ENCODE data around the gene GPX2. TPM values are rescaled to one million over a fixed set of nuclear protein-coding genes. Genes with fewer than 3 reads are reported as not detected.

Gene GPX2
- total RNA-seq, 1 experiment from 2014 or later, result not detected

DNA sequence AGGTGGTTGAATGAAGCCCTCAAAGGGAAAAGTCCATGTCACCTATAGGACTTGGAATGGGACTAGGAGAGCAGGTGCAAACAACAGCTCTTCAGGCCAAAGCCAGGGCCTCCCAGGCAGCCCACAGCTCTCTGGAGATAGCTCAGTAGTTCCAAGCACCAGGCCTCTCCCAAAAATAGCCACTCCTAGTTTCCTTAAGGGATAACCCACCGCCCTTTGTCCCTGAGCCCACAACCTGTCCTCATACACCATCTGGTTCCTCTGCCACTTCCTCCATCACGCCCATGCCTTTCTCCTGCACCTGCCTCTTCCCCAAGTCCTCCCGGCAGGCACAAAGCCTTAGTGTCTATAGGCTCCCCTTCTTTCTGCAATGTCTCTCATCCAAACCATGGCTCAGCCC lies 27.5 kb upstream of the GPX2 start:
- Histone ChIP-seq H3K9me3 (replicated peaks) (no peaks in the 10 kb centered on the region), H3K4me1 (peaks cover 28% of the 10 kb centered on the region), H3K27me3 (no peaks in the 10 kb centered on the region), H3K4me3 (no peak overlapping the region), H3K27ac (no peak overlapping the region), H3K36me3 (no peaks in the 10 kb centered on the region)
- no peak for DNase-seq

DNA sequence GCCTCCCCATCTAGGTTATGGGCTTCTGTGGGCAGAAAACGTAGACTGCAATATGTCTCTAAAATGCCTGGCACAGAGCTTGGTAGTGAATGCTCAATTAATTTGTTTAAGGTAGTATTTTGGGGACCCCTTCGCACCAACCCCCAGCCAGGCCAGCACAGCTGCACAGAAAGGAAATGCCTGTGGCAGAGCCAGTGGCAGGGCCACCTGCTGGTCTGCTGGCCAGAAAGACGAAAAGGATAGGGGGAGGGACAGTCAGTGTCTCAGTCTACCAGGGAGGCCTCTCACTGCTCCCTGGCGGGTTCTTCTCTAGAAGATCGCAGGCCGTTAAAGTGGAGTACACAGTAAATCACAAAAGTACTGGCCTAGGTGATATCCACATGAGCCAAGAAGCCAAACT lies 26.1 kb upstream of the GPX2 start:
- Histone ChIP-seq H3K4me1 (peaks cover 28% of the 10 kb centered on the region), H3K36me3 (no peaks in the 10 kb centered on the region), H3K9me3 (replicated peaks) (no peaks in the 10 kb centered on the region), H3K27ac (peak overlapping the region; percentile 19), H3K27me3 (no peaks in the 10 kb centered on the region), H3K4me3 (no peak overlapping the region)
- DNase-seq, result peak; percentile 49 to 58

DNA sequence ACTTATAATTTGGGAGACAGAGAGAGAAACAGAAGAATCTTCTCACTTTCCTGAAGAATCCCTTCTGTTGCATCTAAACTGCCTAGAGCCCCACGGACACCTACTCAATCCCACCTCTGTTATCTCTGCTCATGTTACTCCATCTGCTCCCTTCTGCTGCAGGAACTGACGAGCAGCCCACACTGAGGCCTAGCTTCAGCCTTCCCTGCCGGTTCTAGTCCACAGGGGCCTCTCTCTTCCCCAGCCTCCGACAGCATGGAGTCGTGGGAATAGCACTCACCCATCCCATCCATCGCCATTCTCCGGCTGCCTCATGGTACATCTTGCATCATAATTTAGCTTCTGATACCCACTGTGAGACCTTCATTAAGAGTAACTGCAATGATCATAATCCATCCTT lies 25.6 kb upstream of the GPX2 start:
- Histone ChIP-seq H3K9me3 (replicated peaks) (no peaks in the 10 kb centered on the region), H3K4me3 (no peak overlapping the region), H3K27ac (peak overlapping the region; percentile 19), H3K36me3 (no peaks in the 10 kb centered on the region), H3K4me1 (peaks cover 28% of the 10 kb centered on the region), H3K27me3 (no peaks in the 10 kb centered on the region)
- no peak for DNase-seq

DNA sequence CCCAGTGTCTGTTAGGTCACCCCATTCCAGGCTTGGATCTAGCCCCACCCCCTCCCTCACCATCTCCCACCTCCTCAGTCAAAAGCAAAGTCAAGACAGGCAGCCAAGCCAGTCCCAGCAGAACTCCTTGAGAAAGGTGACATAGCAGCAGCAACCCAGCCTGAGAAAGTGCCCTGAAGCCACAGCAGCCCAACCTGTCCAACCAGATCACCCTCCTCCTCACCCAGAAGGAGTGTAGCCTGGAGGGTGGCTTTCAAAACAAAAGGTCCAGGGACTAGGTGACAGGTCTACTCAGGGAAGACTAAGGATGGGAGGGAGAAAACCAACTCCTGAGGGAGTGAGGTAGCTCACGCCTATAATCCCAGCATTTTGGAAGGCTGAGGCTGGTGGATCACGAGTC lies 24.4 kb upstream of the GPX2 start:
- Histone ChIP-seq H3K4me1 (peaks cover 28% of the 10 kb centered on the region), H3K9me3 (replicated peaks) (no peaks in the 10 kb centered on the region), H3K27me3 (no peaks in the 10 kb centered on the region), H3K27ac (no peak overlapping the region), H3K36me3 (no peaks in the 10 kb centered on the region), H3K4me3 (no peak overlapping the region)
- no peak for DNase-seq

DNA sequence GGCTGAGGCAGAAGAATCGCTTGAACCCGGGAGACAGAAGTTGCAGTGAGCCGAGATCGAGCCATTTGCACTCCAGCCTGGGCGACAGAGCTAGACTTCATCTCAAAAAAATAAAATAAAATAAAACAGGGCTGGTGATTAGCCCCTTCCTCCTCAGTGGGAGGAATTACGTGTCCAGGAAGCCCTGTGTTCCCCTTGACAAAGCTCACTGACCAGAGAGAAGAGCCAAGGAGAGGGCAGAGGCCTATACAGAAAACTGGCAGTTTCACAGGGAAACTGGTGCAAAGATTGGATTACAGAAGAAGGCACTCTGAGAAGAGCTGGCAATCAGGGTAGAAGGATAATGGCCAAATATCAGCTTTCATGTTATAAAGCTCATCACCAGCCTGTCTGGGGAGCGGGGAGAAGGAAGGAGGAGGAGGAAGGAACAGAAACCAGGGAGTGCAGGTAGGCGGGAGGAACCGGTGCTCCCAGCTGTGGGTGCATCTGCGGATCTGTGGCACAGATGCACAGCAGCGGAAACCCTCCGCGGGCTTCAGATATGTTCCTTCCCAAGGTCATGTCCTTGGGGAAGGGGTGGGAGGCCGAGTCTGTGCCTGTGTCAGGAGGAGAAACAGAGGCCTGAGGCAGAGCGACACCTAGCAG lies 22.9 kb upstream of the GPX2 start:
- Histone ChIP-seq H3K27ac (no peak overlapping the region), H3K27me3 (no peaks in the 10 kb centered on the region), H3K36me3 (no peaks in the 10 kb centered on the region), H3K4me3 (no peak overlapping the region), H3K4me1 (peaks cover 20% of the 10 kb centered on the region), H3K9me3 (replicated peaks) (no peaks in the 10 kb centered on the region)
- no peak for DNase-seq

DNA sequence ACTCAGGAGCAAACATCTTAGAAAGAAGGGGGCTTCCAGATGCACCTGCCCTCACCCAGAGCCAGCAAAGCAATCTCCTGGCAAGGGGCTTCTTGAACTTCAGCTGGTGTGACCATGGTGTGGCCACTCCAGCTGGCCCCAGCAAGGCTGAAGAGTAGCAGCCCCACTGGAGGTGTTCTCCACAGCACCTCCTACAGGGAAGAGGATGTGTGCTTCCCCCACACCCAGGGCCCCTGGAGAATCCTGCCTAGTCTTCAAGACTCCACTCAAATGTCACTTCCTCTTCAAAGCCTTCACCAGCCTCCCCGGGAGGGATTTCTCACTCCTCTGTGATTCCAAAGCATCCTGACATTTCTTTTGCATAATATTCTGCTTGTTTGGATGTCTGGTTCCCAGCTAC lies 21.1 kb upstream of the GPX2 start:
- Histone ChIP-seq H3K9me3 (replicated peaks) (no peaks in the 10 kb centered on the region), H3K27me3 (no peaks in the 10 kb centered on the region), H3K4me1 (peaks cover 5% of the 10 kb centered on the region), H3K36me3 (no peaks in the 10 kb centered on the region), H3K4me3 (no peak overlapping the region), H3K27ac (no peak overlapping the region)
- no peak for DNase-seq

DNA sequence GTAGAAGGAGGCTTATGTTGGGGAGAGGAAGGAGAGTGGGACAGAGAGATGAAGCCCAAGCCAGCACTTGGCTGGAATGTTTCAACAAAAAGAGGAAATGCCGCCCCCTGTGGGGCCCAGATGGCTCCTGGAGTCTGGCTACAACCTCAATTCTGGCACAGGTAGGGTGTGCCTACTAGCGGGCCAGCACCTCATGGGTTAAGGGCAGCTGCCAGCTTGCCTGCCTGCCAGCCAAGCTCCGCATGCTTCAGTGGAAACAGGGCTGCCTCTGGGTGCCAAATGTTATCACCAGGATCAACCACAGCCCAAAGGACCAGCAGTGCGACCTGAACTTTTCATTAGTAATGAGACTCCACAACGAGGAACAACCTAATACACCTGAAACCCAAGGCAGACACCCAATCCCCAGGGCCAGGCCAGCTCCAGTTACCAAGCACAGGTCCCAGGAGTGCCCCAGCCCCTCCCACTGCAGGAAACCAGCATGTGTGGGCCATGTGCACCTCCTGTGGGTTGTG lies 18.3 kb upstream of the GPX2 start:
- Histone ChIP-seq H3K4me3 (no peak overlapping the region), H3K27me3 (no peaks in the 10 kb centered on the region), H3K4me1 (no peaks in the 10 kb centered on the region; the same call in 1 of the 2 replicates), H3K9me3 (replicated peaks) (no peaks in the 10 kb centered on the region), H3K27ac (no peak overlapping the region), H3K36me3 (no peaks in the 10 kb centered on the region)
- DNase-seq, result no peak

DNA sequence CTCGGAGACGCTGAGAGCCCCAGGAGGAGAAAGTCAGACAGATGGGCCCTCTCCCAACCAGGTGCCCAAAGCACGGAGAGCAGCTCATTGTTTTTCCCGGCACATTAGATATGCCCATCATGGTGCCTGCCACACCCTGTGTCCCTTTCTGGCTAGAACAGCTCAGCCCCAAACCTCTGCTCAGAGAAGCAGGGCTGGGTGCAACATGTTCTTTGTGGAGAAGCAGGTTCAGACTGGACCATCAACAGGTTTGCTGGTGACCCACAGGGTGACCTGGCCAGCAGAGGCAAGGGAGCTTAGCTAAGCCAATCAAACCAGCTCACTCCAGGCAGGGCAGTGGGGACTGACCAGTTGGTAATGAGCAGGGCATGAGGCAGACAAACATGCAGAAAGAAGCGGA lies 16.2 kb upstream of the GPX2 start:
- H3K36me3 ChIP-seq, result no peaks in the 10 kb centered on the region
- no peaks in the 10 kb centered on the region for H3K9me3 ChIP-seq (replicated peaks)
- no peak for DNase-seq
- H3K4me3 ChIP-seq, result no peak overlapping the region
- no peaks in the 10 kb centered on the region; the same call in 1 of the 2 replicates for H3K4me1 ChIP-seq
- H3K27ac ChIP-seq, result no peak overlapping the region
- no peaks in the 10 kb centered on the region for H3K27me3 ChIP-seq

DNA sequence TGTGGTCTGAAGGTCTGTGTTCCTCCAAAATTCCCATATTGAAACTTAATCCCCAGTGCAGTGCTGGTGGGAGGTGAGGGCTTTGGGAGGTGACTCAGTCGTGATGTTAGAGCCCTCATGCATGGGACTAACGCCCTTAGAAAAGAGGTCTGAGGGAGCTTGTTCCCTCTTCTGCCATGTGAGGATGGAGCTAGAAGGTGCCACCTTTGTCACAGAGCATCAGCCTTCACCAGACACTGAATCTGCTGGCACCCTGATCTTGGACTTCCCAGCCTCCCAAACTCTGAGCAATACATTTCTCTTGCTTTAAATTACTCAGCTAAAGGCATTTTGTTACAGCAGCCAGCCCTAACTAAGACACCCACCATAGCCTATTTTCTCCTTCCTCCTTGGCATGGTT lies 15.7 kb upstream of the GPX2 start:
- H3K27me3 ChIP-seq, result no peaks in the 10 kb centered on the region
- DNase-seq, result no peak
- H3K36me3 ChIP-seq, result no peaks in the 10 kb centered on the region
- H3K4me1 ChIP-seq, result no peaks in the 10 kb centered on the region; the same call in 1 of the 2 replicates
- no peak overlapping the region for H3K4me3 ChIP-seq
- no peaks in the 10 kb centered on the region for H3K9me3 ChIP-seq (replicated peaks)
- H3K27ac ChIP-seq, result no peak overlapping the region

DNA sequence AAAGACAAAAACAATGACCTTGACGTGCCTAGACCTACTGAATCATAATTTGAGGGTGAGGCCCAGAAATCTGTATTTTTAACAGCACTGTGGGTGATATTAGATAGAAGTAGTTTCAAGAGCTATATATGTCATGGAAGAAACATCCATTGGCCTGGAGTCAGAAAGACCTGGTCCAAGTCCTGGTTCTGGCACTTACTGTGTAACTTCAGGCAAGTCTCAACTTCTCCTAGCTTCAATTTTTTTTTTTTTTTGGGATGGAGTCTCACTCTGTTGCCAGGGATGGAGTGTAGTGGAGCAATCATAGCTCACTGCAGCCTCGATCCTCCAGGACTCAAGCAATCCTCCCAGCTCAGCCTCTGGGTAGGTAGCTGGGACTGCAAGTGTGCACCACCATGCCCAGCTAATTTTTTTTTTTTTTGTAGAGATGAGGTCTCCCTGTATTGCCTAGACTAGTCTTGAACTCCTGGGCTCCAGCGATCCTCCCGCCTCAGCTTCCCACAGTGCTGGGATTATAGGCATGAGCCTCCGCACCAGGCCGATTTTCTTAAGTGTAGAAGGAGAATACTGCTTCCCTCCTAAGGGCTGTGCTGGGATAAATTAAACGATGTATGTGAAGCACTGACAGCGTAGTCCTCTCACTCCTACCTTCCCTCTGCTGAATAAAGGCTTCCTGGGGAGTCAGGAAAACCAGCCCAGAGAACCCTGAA lies 14.3 kb upstream of the GPX2 start:
- DNase-seq, result no peak
- H3K9me3 ChIP-seq (replicated peaks), result no peaks in the 10 kb centered on the region
- no peaks in the 10 kb centered on the region for H3K36me3 ChIP-seq
- H3K4me1 ChIP-seq, result no peaks in the 10 kb centered on the region; the same call in 1 of the 2 replicates
- no peak overlapping the region for H3K27ac ChIP-seq
- no peak overlapping the region for H3K4me3 ChIP-seq
- no peaks in the 10 kb centered on the region for H3K27me3 ChIP-seq

DNA sequence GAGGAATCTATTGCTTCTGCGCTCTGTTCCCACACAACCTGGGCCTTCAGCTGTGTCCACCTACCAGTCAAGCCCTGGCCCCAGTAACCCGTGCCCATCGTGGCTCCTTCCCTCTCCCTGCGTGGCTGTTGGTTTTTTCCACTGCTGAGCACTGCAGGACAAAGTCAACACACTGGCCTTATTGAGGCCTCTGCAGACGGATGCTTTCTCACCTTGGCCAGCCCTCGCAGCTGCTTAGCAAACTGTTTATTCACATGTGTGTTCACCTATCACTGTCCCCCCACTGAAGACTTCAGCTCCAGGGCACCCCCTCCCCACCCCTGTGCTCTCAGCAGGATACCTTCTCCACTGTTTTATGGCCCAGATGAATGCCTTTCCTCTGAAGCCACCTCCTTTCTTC lies 12.8 kb upstream of the GPX2 start:
- H3K27me3 ChIP-seq, result no peaks in the 10 kb centered on the region
- no peak overlapping the region for H3K4me3 ChIP-seq
- H3K9me3 ChIP-seq (replicated peaks), result no peaks in the 10 kb centered on the region
- DNase-seq, result no peak
- H3K36me3 ChIP-seq, result peaks cover 2% of the 10 kb centered on the region; the same call in 1 of the 2 replicates
- no peaks in the 10 kb centered on the region for H3K4me1 ChIP-seq
- no peak overlapping the region for H3K27ac ChIP-seq

DNA sequence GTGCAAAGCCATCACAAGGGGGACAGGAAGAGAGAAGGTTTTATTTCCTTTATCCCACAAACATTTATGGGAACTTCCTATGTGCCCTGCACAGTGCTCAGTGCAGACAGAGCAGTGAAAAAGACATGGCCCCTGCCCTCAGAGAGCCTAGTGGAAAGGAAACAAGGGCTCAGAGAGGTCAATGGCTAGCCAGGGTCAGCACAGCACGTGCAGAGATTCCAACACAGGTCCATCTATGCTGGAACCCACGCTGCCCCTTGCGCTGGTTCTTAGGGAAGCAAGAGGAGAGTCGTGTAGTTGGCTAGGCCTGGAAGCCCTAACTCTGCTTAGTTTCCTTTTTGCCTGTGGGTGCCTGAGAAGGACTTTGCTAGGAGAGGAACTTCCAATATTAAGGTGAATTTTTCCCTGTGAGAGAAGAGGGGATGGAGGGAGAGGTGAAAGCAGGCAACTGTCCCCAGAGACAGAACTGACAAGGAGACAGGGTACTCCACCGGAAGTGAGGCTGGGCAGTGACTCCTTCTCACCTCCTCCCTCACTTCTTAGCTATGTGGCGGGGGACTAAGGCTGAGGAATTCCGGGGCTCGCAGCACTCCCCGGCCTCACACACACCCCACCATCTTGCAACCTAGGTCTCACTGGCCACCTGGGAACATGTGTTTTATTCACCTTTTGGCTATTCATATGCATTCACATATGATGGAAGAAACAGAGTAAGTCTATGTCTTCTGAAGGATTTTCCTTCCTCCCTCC lies 12.1 kb upstream of the GPX2 start:
- Histone ChIP-seq H3K36me3 (peaks cover 2% of the 10 kb centered on the region; the same call in 1 of the 2 replicates), H3K4me3 (no peak overlapping the region), H3K27ac (no peak overlapping the region), H3K9me3 (replicated peaks) (no peaks in the 10 kb centered on the region), H3K27me3 (no peaks in the 10 kb centered on the region), H3K4me1 (no peaks in the 10 kb centered on the region)
- no peak for DNase-seq

DNA sequence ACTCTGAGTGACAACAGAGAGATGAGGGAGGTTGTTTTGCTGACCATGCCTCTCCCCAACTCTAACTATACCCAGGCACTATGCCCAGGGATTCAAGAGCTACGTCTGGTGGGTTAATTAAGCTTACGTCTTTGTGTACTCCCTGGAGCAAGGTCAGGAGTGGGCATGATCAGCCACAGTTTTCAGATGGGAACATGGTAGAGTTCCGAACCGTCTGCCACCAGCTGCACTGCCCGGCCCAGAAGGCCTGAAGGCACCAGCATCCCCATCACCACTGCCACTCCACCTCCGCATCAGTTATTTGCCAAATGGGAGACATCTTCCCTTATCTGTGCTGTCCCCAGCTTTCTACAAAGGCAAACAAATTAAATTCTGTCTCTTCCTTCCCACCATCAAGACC lies 11.1 kb upstream of the GPX2 start:
- H3K4me3 ChIP-seq, result no peak overlapping the region

DNA sequence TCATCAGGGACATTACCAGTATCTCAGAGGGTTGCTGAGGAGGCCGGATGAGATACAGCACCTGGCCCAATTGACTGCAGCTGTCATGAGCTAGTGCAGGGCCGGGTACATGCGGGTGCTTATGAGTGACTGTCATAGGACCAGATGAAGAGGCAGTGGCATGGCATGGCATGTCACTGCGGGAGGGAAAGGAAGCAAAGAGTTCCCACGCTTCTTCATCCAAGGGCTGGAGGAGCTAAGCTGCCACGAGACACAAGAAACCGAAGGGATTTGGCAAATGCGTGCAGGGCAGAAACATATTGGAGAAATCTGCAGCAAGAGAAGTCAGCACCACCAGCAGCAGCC lies 10.7 kb upstream of the GPX2 start:
- no peak for DNase-seq
- H3K4me1 ChIP-seq, result no peaks in the 10 kb centered on the region
- no peaks in the 10 kb centered on the region for H3K9me3 ChIP-seq (replicated peaks)
- no peak overlapping the region for H3K27ac ChIP-seq
- H3K4me3 ChIP-seq, result no peak overlapping the region
- peaks cover 2% of the 10 kb centered on the region; the same call in 1 of the 2 replicates for H3K36me3 ChIP-seq
- H3K27me3 ChIP-seq, result no peaks in the 10 kb centered on the region

More for the DNA sequence above, 11.1 kb upstream of the GPX2 start:
- Histone ChIP-seq H3K9me3 (replicated peaks) (no peaks in the 10 kb centered on the region), H3K36me3 (peaks cover 2% of the 10 kb centered on the region; the same call in 1 of the 2 replicates), H3K27ac (no peak overlapping the region), H3K4me1 (no peaks in the 10 kb centered on the region), H3K27me3 (no peaks in the 10 kb centered on the region)
- DNase-seq, result no peak

Data from SJCRH30 (cell line).